A549 treated with GW870086 at 1 μM for 4 hours (cell line): Measurements from ENCODE around the gene ZNF280D. TPM values are rescaled to one million over a fixed set of nuclear protein-coding genes. Genes with fewer than 3 reads are reported as not detected.

Source experiments
- total RNA-seq: library from RNA; stranded (reverse); fragments of 200-300 nt; extraction: Qiagen RNA extraction; gene quantifications from 5 replicates; pipeline ENCODE4 v1.2.3, GENCODE V29; 2022; ENCODE audit warnings: low read depth

Gene ZNF280D, protein sequence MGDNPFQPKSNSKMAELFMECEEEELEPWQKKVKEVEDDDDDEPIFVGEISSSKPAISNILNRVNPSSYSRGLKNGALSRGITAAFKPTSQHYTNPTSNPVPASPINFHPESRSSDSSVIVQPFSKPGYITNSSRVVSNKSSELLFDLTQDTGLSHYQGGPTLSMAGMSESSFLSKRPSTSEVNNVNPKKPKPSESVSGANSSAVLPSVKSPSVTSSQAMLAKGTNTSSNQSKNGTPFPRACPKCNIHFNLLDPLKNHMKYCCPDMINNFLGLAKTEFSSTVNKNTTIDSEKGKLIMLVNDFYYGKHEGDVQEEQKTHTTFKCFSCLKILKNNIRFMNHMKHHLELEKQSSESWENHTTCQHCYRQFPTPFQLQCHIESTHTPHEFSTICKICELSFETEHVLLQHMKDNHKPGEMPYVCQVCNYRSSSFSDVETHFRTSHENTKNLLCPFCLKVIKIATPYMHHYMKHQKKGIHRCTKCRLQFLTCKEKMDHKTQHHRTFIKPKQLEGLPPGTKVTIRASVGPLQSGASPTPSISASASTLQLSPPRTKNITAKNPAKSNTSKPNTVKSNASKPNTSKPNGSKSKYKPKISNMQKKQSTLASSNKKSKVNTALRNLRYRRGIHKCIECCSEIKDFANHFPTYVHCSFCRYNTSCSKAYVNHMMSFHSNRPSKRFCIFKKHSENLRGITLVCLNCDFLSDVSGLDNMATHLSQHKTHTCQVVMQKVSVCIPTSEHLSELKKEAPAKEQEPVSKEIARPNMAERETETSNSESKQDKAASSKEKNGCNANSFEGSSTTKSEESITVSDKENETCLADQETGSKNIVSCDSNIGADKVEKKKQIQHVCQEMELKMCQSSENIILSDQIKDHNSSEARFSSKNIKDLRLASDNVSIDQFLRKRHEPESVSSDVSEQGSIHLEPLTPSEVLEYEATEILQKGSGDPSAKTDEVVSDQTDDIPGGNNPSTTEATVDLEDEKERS
- 13.5 to 15.8 TPM (median 15.1 TPM) in 5 replicates for total RNA-seq

DNA sequence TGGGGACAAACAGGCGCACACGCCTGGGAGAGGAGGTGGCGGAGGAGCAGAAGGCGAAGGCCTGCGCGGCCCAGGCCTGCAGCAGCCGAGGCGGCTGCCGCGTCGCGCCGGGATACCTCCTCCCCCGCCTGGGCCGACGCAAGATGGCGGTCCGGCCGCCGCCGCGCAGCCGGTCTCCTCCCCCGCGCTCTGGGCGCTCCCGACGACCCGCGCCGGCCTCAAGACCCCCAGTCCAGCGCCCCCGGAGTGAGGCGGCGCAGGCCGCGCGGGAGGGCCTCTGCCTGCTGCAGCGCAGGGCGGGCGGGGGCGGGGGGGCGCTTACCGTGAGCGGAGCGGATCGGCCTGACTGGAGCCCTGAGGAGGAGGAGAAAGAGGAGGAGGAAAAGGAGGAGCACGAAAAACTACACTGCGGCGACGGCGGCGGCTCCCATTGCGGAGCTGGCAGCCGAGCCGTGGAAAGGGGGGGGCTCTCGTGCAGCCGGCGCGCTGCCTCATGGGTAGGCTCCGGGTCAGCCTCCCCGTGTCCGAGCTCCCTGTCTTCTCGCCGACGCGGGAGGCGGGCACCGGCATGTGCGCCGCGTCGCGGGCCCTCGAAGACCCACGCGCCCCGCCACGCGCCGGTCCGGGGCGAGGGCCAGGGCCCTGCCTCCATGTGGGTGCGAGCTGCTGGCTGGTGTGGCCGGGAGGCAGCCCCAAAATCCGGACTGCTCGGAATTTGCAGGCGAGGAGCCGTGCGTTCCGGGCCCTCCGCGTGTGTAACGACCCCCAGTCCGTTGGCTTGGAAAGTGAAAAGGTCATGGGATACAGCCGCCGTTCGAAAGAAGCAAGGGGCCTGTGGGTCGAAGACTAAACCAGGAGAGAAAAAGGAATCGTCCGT, at the start of gene ZNF280D:
Gene ZNF280D, minus strand, starts transcription at position 374 of the 877 bp plus-strand sequence. CDS start 26,400 bp downstream, outside the sequence.

Other genes starting within 250 kb of the ZNF280D start
- 32.1 to 44.6 TPM (median 36.9 TPM) in 5 replicates for gene TCF12, start 185.1 kb upstream of the ZNF280D start, total RNA-seq